Stimulated activated memory B cell treated with anti-CD40 and anti-IgM and Interleukin-4, amounts not matched to agents 10 μg/mL and 1 μg/mL and 100 μg/mL, for 72 hours (primary cell): ENCODE data around the gene TSTD1.
"Not testable (repeated sequence)": the region's sequence is repeated elsewhere in the genome, so short reads cannot be mapped to it uniquely, and the experiment has no call there.

Experiments
- ATAC-seq: fragments of 150-1000 bp; cut with Tn5 transposase; 2 replicates; pipeline ENCODE4 v1.10.0; 2021
- H3K27ac Mint-ChIP-seq: one replicate; pipeline ENCODE4 v1.8.0; 2022; ENCODE audit warnings: mild to moderate bottlenecking, mixed read lengths
- H3K27me3 Mint-ChIP-seq: one replicate; pipeline ENCODE4 v1.8.0; 2022; ENCODE audit warnings: mixed read lengths
- H3K36me3 Mint-ChIP-seq: one replicate; pipeline ENCODE4 v1.8.0; 2022; ENCODE audit warnings: mixed read lengths
- H3K4me1 Mint-ChIP-seq: one replicate; pipeline ENCODE4 v1.8.0; 2022; ENCODE audit warnings: mixed read lengths
- H3K4me3 Mint-ChIP-seq: one replicate; pipeline ENCODE4 v1.8.0; 2022; ENCODE audit warnings: mild to moderate bottlenecking, moderate library complexity, mixed read lengths
- H3K9me3 Mint-ChIP-seq: one replicate; pipeline ENCODE4 v1.8.0; 2022; ENCODE audit warnings: mixed read lengths

TSTD1 gene

DNA sequence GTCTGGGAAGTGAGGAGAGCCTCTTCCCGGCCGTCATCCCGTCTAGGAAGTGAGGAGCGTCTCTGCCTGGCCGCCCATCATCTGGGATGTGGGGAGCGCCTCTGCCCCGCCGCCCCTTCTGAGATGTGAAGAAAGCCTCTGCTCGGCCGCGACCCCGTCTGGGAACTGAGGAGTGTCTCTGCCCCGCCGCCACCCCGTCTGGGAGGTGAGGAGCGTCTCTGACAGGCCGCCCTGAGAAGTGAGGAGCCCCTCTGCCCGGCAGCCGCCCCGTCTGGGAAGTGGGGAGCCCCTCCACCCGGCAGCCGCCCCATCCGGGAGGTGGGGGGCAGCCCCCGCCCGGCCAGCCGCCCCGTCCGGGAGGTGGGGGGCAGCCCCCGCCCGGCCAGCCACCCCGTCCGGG, 9.3 kb downstream of the TSTD1 start:
- not testable (repeated sequence) for H3K9me3 Mint-ChIP-seq, H3K27ac Mint-ChIP-seq, H3K4me3 Mint-ChIP-seq, ATAC-seq, H3K27me3 Mint-ChIP-seq, H3K36me3 Mint-ChIP-seq
- peaks cover 20% of the 10 kb centered on the region for H3K4me1 Mint-ChIP-seq

GRCh38 chr1:161026954-161027353, 11.8 kb downstream of the TSTD1 start:
- H3K36me3 Mint-ChIP-seq, H3K9me3 Mint-ChIP-seq, H3K4me3 Mint-ChIP-seq, H3K27ac Mint-ChIP-seq, ATAC-seq, H3K27me3 Mint-ChIP-seq, H3K4me1 Mint-ChIP-seq: not testable (repeated sequence)

DNA sequence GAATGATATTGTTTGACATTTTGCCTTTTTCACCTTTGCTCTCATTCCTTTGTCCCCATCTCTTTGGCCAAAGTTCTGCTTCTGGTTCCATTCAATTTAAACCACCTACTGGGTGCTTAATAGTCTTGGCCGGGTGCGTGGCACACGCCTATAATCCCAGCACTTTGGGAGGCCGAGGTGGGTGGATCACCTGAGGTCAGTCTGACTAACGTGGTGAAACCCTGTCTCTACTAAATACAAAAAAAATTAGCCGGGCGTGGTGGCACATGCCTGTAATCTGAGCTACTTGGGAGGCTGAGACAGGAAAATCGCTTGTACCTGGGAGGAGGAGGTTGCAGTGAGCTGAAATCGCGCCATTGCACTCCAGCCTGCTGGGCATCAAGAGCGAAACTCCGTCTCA, 16.3 kb downstream of the TSTD1 start:
- ATAC-seq, H3K9me3 Mint-ChIP-seq, H3K27ac Mint-ChIP-seq, H3K27me3 Mint-ChIP-seq, H3K36me3 Mint-ChIP-seq: not testable (repeated sequence)
- peaks cover 38% of the 10 kb centered on the region for H3K4me1 Mint-ChIP-seq
- peak overlapping the region; percentile 13 for H3K4me3 Mint-ChIP-seq

DNA sequence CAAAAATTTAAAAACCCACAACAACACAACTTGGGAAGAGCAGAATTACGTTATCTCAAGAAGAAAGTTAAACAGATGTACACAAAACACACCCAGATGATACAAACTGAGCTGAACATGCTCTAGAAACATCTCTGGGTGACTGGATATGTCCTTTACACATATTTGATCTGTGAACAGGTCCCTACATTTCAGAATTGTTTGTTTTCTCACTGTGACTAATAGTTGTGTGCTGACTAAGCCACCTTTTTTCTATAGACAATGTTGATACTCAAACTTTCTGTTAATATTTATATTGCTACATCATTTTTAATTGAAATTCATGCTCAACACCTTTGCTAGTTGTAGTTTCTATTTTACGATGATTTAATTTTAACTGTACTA, 16.8 kb downstream of the TSTD1 start:
- ATAC-seq = no peak
- H3K4me3 Mint-ChIP-seq = peak overlapping the region; percentile 87
- peaks cover 39% of the 10 kb centered on the region for H3K4me1 Mint-ChIP-seq
- H3K27me3 Mint-ChIP-seq = no peaks in the 10 kb centered on the region
- H3K27ac Mint-ChIP-seq = peak overlapping the region; percentile 88
- H3K9me3 Mint-ChIP-seq = peaks cover 2% of the 10 kb centered on the region
- H3K36me3 Mint-ChIP-seq = peaks cover 4% of the 10 kb centered on the region

DNA sequence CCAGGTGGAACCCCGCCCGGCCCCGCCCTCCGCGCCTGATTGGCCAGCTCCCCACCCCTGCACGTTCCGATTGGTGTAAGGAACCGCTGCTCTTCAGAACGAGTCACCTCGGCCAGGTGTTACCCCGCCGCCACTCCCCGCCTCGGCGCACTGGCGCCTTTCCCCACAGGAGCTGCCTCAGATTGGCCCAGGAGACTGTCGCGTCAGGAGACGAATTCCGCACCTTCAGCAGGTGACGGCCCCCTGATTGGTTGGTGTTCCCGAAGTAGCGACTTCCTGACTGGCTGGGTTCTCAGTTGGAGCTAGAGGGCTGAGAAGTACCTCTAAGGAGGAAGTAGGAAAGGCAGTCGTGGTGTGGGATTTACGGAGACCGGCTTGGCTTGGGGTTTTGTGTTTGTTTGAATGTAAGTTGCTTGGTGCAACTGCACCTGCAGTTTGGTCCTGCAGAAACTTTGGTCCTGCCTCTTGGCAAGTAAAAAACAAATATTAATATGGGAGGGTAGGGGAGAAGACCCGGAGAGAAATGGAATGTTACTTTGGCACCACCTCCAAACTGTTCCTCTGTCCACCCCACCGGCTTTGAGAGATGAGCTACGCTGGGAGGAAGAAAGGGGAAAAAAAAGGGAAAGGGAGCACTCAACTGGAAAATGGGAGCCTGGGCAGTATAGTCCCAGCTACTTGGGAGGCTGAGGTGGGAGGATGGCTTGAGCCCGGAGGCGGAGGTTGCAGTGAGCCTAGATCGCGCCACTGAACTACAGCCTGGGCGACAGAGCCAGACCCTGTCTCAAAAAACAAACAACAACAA, 17.4 kb downstream of the TSTD1 start:
- H3K4me1 Mint-ChIP-seq = peaks cover 44% of the 10 kb centered on the region
- peak overlapping the region; percentile 87 for H3K4me3 Mint-ChIP-seq
- peak; percentile 97 for ATAC-seq
- H3K9me3 Mint-ChIP-seq = no peaks in the 10 kb centered on the region
- H3K27me3 Mint-ChIP-seq = no peaks in the 10 kb centered on the region
- H3K27ac Mint-ChIP-seq = peak overlapping the region; percentile 88
- no peaks in the 10 kb centered on the region for H3K36me3 Mint-ChIP-seq

- H3K27me3 Mint-ChIP-seq = no peaks in the 10 kb centered on the region
- H3K9me3 Mint-ChIP-seq = no peaks in the 10 kb centered on the region
- H3K27ac Mint-ChIP-seq = peak within 1 kb of the TSS; percentile 88
- no peaks in the 10 kb centered on the region for H3K36me3 Mint-ChIP-seq
- peak within 1 kb of the TSS; percentile 87 for H3K4me3 Mint-ChIP-seq
- peak; percentile 60 for ATAC-seq
- peaks cover 45% of the 10 kb centered on the region for H3K4me1 Mint-ChIP-seq
Observed at GRCh38 chr1:161020509-161021164, 18.1 kb downstream of the TSTD1 start, which contains the start of gene F11R. Gene F11R, minus strand, starts transcription at chr1:161021152. Its CDS starts 79 bp downstream, at chr1:161021073.

- peak overlapping the region; percentile 88 for H3K27ac Mint-ChIP-seq
- H3K4me3 Mint-ChIP-seq = peak overlapping the region; percentile 87
- H3K4me1 Mint-ChIP-seq = peaks cover 45% of the 10 kb centered on the region
- no peaks in the 10 kb centered on the region for H3K9me3 Mint-ChIP-seq
- H3K27me3 Mint-ChIP-seq = no peaks in the 10 kb centered on the region
- no peaks in the 10 kb centered on the region for H3K36me3 Mint-ChIP-seq
- ATAC-seq = no peak
Observed at GRCh38 chr1:161019751-161020495, 18.8 kb downstream of the TSTD1 start.

DNA sequence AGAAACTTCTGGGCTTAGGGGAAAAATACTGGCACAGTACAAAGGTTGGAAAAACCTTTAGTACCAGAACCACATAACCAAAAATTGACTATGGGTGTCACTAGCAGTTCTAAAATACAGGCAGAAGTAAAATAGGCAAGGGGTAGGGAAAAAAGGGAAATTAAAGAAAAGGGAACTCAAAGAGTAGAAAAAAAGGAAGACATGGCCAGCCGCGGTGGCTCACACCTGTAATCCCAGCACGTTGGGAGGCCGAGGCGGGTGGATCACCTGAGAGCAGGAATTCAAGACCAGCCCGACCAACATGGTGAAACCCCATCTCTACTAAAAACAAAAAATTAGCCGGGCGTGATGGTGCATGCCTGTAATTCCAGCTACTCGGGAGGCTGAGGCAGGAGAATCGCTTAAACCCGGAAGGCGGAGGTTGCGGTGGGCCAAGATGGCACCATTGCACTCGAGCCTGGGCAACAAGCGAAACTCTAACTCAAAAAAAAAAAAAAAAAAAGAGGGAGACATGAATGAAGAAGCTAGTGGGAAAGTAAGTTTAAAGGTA, 19.6 kb downstream of the TSTD1 start:
- ATAC-seq, H3K27ac Mint-ChIP-seq, H3K36me3 Mint-ChIP-seq, H3K27me3 Mint-ChIP-seq, H3K9me3 Mint-ChIP-seq: not testable (repeated sequence)
- Mint-ChIP-seq H3K4me1 (peaks cover 45% of the 10 kb centered on the region), H3K4me3 (peak overlapping the region; percentile 11)

GRCh38 chr1:161018631-161018930, 20.2 kb downstream of the TSTD1 start:
- Mint-ChIP-seq H3K27ac (no peak overlapping the region), H3K36me3 (no peaks in the 10 kb centered on the region), H3K9me3 (no peaks in the 10 kb centered on the region), H3K27me3 (no peaks in the 10 kb centered on the region), H3K4me3 (no peak overlapping the region), H3K4me1 (peaks cover 51% of the 10 kb centered on the region)
- no peak for ATAC-seq

- peak overlapping the region; percentile 35 for H3K27ac Mint-ChIP-seq
- H3K27me3 Mint-ChIP-seq = no peaks in the 10 kb centered on the region
- no peak overlapping the region for H3K4me3 Mint-ChIP-seq
- H3K9me3 Mint-ChIP-seq = no peaks in the 10 kb centered on the region
- no peaks in the 10 kb centered on the region for H3K36me3 Mint-ChIP-seq
- ATAC-seq = no peak
- peaks cover 57% of the 10 kb centered on the region for H3K4me1 Mint-ChIP-seq
Observed at GRCh38 chr1:161017756-161018630, 20.8 kb downstream of the TSTD1 start.

- H3K36me3 Mint-ChIP-seq = not testable (repeated sequence)
Observed at GRCh38 chr1:161017181-161017580, 21.6 kb downstream of the TSTD1 start.

GRCh38 chr1:161016683-161017082, 22.1 kb downstream of the TSTD1 start:
- not testable (repeated sequence) for H3K9me3 Mint-ChIP-seq, H3K27me3 Mint-ChIP-seq, H3K4me3 Mint-ChIP-seq, H3K36me3 Mint-ChIP-seq, ATAC-seq
- peak overlapping the region; percentile 40 for H3K27ac Mint-ChIP-seq
- peaks cover 61% of the 10 kb centered on the region for H3K4me1 Mint-ChIP-seq

More at GRCh38 chr1:161017181-161017580, 21.6 kb downstream of the TSTD1 start:
- H3K4me1 Mint-ChIP-seq = peaks cover 58% of the 10 kb centered on the region
- not testable (repeated sequence) for H3K27me3 Mint-ChIP-seq, H3K4me3 Mint-ChIP-seq, ATAC-seq, H3K27ac Mint-ChIP-seq, H3K9me3 Mint-ChIP-seq

DNA sequence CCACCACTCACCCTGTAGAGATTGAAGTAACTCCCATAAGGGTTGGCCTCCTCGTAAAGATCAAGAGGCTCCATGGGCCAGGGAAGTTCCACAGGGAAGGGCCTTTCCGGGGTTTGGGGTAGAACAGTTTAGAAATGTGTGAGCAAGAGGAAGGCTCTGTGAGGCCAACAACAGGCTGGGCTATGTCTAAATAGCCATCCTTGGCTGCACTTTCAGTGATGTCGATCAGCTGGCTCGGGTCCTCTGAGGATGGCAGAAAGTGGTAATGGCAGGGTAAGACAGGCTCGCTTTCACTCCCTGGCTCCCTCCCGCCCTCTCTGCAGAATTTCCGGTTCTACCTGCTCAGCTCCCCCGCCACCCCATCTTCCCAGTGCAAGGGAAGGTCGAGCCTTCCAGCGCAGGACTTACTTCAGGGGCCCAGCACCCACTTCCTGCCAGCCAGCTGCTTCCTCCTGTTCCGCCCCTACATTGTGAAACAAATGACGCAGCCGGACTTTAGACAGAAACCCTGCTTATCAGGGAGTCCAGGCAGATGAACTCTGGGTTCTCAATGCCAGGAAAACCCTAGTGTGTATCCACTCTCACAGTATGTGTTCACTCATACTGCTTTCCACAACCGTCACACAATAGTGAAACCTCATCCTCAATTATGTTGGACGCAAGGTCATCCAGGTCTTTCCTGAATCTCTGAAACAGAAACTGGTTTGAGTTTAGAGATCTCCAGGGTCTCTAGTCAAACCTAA, 25.1 kb downstream of the TSTD1 start:
- H3K36me3 Mint-ChIP-seq = no peaks in the 10 kb centered on the region
- ATAC-seq = peak; percentile 95
- peak overlapping the region; percentile 81 for H3K4me3 Mint-ChIP-seq
- peak overlapping the region; percentile 97 for H3K27ac Mint-ChIP-seq
- H3K9me3 Mint-ChIP-seq = no peaks in the 10 kb centered on the region
- H3K4me1 Mint-ChIP-seq = peaks cover 35% of the 10 kb centered on the region
- H3K27me3 Mint-ChIP-seq = no peaks in the 10 kb centered on the region

DNA sequence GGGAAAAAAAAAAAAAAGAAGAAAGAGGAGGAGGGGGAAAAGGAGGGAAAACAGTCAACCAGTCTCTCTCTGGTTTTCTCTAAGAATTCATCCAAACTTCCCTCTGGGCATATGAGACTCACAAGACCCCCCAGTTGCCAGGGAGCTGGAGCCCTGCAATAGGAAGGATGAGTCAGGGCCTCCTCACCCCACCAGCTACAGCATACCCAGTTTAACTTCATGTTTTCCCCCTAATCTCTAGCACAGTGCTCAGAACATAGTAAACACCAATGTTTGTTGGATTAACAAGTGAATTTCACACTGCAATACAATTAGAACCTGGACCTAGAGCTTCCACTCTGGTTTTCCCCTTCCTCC, 25.7 kb downstream of the TSTD1 start:
- peak overlapping the region; percentile 97 for H3K27ac Mint-ChIP-seq
- no peaks in the 10 kb centered on the region for H3K27me3 Mint-ChIP-seq
- no peaks in the 10 kb centered on the region for H3K36me3 Mint-ChIP-seq
- no peak for ATAC-seq
- H3K4me3 Mint-ChIP-seq = peak overlapping the region; percentile 81
- peaks cover 32% of the 10 kb centered on the region for H3K4me1 Mint-ChIP-seq
- H3K9me3 Mint-ChIP-seq = no peaks in the 10 kb centered on the region
